GM18867 (cell line): ENCODE data around the gene GNPTAB.
"Not testable (repeated sequence)": the region's sequence is repeated elsewhere in the genome, so short reads cannot be mapped to it uniquely, and the experiment has no call there.

Source experiments
- ATAC-seq: cut with Tn5 transposase; IDR thresholded peaks from one replicate; pipeline ENCODE4 v1.9.1; 2021; ENCODE audit warnings: mild to moderate bottlenecking, moderate library complexity; ENCODE audit not compliant: unreplicated experiment

The GNPTAB gene

DNA sequence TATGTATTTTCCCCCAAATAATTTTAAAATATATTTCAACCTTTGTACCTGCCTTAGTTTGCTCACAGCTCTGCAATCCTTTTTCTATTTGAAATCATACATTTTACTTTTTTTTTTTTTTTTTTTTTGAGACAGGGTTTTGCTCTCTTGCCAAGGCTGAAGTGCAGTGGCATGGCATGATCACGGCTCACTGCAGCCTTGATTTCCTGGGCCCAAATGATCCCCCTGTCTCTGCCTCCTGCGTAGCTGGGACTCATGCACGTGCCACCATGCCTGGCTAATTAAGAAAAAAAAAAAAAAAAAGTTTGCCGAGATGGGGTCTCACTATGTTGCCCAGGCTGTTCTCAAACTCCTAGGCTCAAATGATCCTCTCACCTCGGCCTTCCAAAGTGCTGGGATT is 90.2 kb downstream of the GNPTAB start:
- ATAC-seq, result no peak

DNA sequence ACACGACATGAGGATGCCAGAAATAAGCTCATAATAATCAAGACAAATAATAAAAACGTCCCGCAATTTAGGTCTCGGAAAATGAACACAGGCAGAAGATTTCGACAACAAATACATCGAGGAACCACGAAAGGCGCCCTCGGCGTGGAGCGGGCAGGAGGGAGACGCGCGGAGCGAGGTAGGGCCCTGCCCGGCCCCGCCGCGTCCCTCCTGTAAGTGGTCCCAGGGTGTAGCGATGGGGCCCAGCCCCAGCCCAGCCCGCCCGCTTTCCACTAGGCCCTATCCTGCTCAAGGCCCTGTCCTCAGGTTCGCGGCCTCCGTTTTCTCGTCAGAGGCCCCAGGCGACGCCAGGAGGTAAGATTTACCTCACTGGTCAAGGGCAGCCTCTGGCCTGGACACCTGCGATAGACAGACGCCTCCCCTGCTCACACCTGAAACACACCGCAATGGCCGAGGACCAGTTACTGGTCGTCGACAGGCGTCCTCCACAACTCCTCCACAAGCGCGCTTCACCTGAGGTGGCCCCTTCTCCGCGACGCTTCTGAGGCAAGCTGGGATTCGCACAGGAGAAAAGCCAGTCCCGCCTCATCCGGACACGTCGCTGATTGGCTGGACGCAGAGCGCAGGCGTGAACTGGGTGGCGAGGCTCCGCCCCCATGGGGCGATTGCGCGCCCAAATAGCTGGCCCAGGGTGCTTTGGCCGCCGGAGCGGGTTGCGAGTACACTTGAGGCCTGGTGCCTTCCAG is 91.7 kb downstream of the GNPTAB start, which contains the start of gene SYCP3:
TSS of gene SYCP3 (minus strand) at position 543 of the 746 bp plus-strand sequence. CDS start 1,527 bp downstream, outside the sequence.
- ATAC-seq, result no peak

DNA sequence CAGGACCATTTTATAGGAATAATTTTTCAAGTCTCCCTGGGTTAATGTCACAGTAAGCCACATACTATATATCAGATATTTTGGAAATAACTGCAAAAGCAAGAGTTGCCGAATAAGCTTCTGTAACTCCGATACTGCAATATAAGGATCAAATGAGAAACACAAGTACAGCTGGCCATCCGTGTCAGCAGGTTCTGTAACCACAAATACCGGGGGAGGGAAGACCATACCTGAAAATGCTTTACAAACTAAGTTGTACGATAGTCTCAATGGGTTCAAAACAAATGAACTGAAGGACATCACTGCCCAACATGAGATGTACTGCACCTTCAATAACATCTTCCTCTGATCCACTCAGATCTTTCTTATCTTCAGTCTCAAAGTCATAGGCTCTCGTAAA is 93.3 kb downstream of the GNPTAB start:
- no peak for ATAC-seq

DNA sequence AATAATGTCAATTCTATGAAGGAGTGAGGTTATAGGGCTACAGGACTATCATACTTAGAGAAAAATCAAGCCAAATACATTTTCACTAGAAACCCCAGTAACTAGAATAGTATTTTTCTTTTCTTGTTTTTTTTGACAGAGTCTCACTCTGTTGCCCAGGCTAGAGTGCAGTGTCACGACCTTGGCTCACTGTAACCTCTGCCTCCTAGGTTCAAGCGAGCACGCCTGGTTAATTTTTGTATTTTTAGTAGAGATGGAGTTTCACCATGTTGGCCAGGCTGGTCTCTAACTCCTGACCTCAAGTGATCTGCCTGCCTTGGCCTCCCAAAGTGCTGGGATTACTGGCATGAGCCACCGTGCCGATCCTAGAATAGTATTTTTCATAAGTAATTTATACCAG is 96.3 kb downstream of the GNPTAB start:
- not testable (repeated sequence) for ATAC-seq

DNA sequence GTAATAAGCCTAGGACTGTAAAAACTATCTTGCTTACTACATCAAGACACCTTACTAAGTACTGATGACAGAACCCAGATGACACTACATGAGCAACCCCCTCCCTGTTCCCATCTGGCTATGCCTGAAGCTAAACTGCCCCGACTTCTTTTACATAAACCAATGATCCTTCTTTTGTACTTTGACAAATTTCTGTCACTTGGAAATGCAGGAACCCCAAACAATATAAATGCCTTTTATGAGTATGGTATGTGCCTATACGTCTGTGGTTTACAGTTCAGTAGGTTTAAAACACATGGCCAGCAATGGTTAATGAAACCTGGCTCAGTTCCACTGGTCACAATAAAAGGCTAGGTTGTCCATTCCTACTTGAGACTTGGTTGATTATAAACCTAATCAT is 97.6 kb downstream of the GNPTAB start:
- no peak for ATAC-seq

DNA sequence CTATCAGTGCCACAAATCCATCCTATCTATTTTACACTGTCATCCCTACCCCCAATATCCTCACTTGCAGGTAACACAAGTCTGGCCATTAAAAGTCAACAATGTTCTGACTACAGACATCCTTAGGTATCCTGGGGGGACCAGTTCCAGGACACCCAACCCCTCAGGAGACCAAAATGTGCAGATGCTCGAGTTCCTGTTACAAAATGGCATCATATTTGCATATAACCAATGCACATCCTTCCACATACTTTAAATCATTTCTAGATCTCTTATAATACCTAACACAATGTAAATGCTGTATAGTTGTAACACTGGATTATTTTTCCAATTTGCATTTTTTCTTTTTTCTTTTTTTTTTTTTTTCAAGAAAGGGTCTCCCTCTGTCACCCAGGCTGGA is 98.4 kb downstream of the GNPTAB start:
- ATAC-seq, result no peak

DNA sequence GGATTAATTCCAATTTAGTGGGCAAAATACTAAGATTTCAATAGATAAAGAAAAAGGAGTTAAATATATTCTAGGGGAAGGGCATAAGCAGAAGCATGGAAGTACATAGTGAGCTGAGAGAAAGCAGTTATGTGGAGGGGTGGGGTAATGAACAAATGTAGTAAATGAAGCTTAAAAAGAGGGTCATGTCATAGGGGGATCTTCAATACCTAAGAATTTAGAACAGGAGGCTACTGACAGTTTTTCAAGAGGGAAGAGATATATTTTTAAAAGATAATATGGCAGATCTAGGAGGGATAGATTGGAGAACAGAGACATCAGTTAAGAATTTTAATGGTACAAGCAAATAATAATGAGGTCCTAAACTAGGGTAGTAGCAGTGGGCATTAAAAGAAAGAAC is 100.9 kb downstream of the GNPTAB start:
- no peak for ATAC-seq

DNA sequence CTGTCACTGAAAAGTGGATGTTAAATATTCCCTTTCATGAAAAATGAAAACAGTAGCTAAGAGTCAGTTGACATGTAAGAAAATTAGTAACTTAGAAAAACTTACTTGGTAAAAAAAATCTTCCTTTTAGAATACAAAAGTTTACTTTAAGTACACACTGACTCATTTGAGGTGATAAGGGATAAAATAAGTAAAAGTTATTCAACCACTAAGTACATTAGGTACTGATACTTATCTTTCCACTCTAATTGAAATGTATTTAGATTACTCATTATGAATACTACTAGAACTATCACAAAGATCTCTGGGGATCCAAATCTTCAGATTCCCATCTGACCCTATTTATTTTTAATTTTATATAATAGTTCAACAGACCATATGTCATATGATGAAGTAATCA is 103.7 kb downstream of the GNPTAB start:
- ATAC-seq, result no peak

DNA sequence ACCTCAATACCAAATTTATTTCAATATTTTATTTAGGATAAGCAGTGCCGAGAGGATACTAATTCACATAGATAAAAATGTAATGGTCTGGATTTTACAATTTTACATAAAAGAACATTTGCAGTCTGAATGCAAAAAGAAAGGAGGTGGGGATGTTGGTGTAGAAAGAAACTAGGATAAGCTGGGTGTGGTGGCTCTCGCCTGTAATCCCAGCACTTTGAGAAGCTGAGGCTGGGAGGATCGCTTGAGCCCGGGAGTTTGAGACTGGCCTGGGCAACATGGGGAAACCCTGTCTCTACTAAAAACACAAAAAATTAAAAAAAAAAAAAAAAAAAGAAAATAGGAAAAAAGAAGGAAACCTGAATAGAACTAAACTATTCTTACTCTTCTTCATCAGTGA is 108.4 kb downstream of the GNPTAB start:
- ATAC-seq, result no peak

DNA sequence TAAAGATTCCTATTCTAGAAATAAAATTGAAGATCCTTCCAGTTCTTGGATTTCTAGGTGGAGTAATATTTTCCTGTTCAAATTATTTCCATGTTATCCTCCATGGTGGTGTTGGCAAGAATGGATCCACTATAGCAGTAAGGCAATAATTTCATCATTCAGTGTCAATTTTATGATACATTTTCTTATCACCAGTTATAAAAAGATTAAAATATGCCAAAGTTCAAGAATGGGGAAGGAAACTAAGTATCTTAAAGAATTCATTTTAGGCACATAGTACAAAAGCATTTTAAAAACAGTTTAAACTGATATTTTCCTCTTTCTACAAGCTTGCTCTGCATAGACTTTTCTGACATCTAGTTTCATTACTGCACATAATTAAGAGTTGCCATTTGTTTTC is 110.6 kb downstream of the GNPTAB start:
- ATAC-seq, result no peak

DNA sequence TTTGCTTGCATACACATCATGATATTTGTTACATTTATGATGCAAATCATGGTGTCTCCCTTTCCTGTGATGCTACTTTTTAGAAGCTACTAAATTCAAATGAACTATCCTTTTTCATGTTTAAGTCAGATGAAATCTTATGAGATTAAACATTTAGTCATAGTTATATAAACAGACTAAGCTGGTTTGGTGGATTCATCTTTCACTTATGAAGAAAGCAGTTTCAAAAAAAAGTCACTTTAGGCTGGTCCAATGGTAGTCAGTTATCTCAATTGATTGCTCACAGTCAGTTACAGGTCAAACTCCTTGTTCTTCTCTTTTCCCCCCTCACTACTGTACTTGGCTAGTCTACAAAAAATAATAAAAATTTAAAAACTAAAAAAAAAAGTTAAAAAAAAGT is 111.2 kb downstream of the GNPTAB start:
- no peak for ATAC-seq

DNA sequence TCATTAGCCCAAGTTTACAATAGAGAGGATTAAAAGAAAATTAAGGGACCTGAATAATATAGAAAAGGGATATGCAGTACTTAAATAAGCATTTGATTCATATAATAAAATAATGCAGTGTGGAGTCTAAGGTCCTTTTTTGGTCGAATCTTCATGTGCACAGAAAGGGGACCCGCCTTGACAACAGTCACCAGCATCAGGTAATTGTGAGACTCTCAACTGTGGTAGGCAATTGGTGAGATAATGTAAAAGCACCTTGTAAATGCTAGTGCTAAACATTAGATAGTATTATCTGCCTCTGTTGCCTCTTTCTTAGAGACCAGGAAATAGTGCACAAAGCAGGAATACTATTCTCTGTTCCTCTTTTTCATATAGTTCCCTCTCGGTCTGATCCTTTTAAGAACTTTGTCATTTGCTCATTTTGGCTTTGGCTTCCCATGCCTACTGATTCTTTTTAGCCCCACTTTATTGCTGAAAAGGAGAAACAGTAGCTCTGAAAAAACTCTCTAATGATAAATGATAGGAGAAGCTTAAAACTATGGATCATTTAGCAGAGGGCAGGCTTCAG is 115.8 kb downstream of the GNPTAB start:
- ATAC-seq, result no peak

DNA sequence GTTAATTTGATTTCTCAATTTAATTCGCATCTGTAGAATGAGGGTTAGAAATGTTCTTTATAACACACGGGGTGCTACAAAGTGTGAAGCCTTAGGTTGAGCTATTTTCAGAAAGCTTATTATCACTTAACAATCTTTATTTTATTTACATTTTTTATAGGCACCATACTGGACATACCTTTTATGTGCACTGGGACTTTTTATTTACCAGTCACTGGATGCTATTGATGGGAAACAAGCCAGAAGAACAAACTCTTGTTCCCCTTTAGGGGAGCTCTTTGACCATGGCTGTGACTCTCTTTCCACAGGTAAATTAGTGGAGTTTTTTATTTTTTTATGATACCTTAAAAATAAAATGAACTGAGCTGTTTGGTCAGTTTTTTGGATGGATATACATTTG is 116.8 kb downstream of the GNPTAB start:
- no peak for ATAC-seq

DNA sequence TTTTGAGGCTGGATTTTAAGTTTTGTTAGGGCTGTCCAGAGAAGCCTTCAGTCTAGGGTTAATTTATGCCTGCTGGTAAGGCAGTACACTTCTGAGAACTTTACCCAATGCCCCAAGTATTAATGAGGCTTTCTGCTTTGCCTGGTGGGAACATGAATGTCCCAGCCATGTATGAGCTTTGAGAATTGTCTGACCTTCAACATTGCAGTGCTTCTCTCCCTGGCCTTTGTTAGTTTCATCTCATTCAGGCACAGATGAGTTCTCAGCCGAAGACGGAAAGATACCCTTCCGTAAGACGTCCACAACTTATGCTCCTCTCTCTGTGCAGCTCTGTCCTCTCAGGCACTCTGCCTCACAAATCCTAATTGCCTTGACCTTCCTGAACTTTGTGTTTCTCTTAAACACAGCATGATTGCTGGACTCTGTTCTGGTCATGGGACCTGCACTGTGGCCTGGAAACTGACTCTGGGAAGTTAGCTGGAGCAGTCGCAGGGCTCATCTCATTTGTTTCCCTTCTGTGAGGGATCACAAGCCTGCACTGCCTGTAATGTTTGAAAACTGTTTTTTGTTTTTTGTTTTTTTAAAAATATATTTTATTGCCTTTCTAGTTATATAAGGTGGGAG is 117.6 kb downstream of the GNPTAB start:
- no peak for ATAC-seq

DNA sequence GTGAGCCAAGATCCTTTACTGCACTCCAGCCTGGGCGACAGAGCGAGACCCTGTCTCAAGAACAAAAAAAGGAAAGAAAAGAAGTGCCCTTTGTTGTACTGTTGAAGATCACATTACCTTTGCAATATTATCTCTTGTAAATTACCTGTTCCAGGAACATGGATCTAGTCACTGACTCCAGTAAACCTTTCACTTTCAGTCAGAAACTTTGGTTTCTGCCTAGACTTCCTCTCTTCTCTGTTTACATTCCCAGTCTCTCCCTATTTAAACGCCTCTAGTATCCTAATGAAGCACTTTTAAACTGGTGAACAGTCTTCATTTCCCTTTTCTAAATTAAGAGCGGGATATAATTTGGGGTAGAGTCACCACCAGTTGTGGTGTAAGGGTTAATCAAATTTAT is 120.5 kb downstream of the GNPTAB start:
- no peak for ATAC-seq

DNA sequence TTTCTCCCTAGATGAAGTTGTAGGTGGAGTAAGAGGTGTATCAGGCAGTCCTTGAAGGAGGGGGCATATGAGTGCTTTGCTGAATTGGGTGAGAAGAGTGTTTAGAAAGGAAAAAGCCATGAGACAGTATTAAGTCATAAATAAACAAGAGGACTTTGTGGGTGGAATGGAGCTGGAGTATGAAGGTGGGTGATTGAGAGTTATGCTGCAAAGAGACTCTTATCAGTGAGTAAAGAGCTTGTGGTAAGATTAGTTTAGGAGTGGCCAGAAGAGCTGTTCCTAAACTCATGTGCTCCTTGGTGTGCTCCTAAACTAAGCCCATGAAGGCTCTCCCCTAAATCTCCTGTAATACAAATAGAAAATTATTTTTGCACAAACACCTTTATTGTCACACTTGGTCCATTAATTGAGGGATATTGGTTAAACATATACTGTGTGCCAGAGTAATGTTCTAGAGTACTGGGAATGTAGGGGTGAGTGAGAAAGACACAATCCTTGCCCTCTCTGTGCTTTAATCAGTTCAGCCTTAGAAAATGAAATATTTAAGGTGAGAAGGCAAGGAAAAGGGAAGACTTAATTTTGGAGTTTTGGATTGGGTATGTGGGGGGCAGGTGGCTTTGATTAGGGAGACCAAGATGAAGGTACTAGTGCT is 123.5 kb downstream of the GNPTAB start:
- no peak for ATAC-seq

DNA sequence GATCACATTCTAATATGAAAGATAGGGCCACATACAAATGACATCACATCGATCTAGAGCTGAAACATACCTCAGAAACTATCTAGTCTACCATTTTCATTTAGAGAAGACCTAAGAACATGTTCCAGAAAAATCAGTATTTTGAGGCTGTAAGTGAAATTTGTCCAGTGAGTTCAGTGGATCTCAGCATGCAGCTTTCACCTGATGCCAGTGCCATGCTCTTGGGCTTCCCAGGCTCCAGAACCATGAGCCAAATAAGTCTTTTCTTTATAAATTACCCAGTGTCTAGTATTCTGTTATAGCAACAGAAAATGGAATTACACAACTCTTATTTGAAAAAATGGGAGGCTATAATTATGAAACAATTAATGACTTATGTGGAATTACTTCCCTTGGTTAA is 124.4 kb downstream of the GNPTAB start:
- no peak for ATAC-seq

DNA sequence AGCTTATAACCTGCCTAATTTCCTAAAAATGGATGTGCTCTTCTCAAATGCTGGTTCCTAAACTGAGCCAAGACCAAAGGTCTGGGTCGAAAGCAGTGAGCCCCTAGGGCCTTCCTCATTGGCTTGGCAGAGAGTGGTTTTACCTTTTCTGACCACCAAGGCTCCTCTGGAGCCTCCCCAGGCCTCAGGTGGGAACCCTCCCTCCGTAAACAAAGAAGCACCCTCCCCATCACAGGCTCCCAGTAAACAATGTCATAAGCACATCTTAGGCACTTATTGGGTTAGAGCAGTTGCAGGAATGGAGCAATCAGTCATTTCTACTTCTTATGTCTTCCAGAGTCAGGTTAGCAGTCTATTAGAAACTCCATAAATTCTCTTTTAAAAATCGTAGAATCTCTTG is 127.3 kb downstream of the GNPTAB start:
- ATAC-seq, result no peak

DNA sequence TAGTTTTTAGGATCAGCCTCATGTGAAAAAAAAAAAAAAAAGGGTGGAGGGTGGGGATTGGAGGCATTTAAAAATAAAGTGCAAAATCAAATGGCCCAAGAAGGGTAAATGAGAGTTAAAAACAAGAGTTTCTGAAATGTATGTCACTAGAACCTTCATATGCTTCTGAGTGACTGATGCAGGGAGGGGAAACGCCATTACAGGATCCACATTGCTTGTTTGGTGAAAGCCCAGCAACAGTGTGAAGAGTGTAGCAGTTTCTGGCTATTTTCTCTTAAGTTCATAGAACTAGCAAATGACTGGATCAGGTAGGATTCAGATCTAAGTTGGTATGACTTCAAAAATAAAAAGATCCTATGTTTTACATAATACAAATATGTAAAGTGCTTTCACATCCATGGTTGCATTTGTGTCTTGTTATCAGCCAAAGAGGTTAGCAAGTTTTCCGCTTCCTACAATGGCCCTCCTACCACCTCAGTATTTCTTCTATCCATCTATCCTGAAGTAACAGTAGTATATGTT is 130.4 kb downstream of the GNPTAB start:
- ATAC-seq, result no peak

DNA sequence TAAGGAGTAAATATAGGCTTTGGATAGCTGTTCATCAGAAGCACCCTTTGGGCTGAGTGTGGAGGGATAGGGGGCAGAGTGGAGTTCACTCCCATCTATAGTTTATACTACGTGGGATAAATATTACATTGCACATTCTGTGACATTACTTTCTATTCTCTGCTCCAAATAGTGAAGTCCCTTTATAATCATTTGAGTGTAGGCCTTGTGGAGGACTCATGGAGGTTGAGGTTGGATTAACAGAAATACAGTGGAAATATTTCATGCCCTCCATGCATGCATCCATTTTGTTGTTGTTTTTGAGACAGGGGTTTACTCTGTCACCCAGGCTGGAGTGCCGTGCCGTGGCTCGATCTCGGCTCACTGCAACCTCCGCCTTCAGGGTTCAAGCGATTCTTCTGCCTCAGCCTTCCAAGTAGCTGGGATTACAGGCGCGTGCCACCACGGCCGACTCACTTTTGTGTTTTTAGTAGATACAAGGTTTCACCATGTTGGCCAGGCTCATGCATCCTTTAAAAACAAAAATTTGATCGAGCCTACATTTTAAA is 131.9 kb downstream of the GNPTAB start:
- ATAC-seq, result no peak
